ENCODE data around the gene PTGIR.

- TF ChIP-seq TCF12 (IDR thresholded peaks at IDR 0.05; ENCODE audit: low read depth, low read length) = no peak
- TF ChIP-seq ZNF274 (IDR thresholded peaks at IDR 0.05; ENCODE audit: insufficient read depth, insufficient read length) = no peak
- no peak for TF ChIP-seq CTCF (IDR thresholded peaks at IDR 0.05 in 2 of 3, conservative IDR thresholded peaks at IDR 0.05 in 1 of 3; ENCODE audit: control insufficient read depth in 2 of 3, extremely low read depth in 1 of 3, insufficient read depth in 1 of 3, low read depth in 3 of 3, low read length in 3 of 3)
- TF ChIP-seq ZNF207 (IDR thresholded peaks at IDR 0.05; ENCODE audit: borderline replicate concordance) = no peak
- no peak for TF ChIP-seq PKNOX1 (IDR thresholded peaks at IDR 0.05)
- no peak for TF ChIP-seq BCL3 (IDR thresholded peaks at IDR 0.05; ENCODE audit: borderline replicate concordance, insufficient read depth, low read depth, low read length, poor library complexity, severe bottlenecking)
- no peak for TF ChIP-seq POU2F2 (IDR thresholded peaks at IDR 0.05; ENCODE audit: borderline replicate concordance, low read depth, low read length)
- no peak for TF ChIP-seq NR2C2 (IDR thresholded peaks at IDR 0.05; ENCODE audit: borderline replicate concordance, control insufficient read depth, insufficient read length, low read depth)
- TF ChIP-seq ZNF592 (IDR thresholded peaks at IDR 0.05) = no peak
- no peak for TF ChIP-seq MAX (IDR thresholded peaks at IDR 0.05; ENCODE audit: low read depth, low read length)
- TF ChIP-seq GABPA (IDR thresholded peaks at IDR 0.05; ENCODE audit: low read depth) = no peak
- no peak for TF ChIP-seq STAT1 (conservative IDR thresholded peaks at IDR 0.05)
- no peak for TF ChIP-seq PML (IDR thresholded peaks at IDR 0.05; ENCODE audit: low read length)
Measured at GRCh38 chr19:46622118-46622446, 2.8 kb downstream of the PTGIR start.

Measured in GM12878 (cell line).